IgD-negative memory B cell (primary cell): Measurements from ENCODE around the gene PPP1R7. TPM values are rescaled to one million over a fixed set of nuclear protein-coding genes. Genes with fewer than 3 reads are reported as not detected.

ENCODE experiments used
- H3K27ac Mint-ChIP-seq, 3 donors: one replicate each; pipeline ENCODE4 v1.8.0; 2020 to 2022; ENCODE audit warnings: mild to moderate bottlenecking in 3 of 3, mixed read lengths in 3 of 3, moderate library complexity in 1 of 3
- H3K27me3 Mint-ChIP-seq: one replicate; pipeline ENCODE4 v1.8.0; 2021; ENCODE audit warnings: mixed read lengths
- H3K36me3 Mint-ChIP-seq: one replicate; pipeline ENCODE4 v1.8.0; 2020; ENCODE audit warnings: mild to moderate bottlenecking, mixed read lengths
- H3K4me1 Mint-ChIP-seq, 3 donors: one replicate each; pipeline ENCODE4 v1.8.0; 2020 to 2022; ENCODE audit warnings: mixed read lengths in 3 of 3, mild to moderate bottlenecking in 1 of 3
- H3K4me3 Mint-ChIP-seq, 4 donors: one replicate each; pipeline ENCODE4 v1.8.0; 2020 to 2022; ENCODE audit warnings: mild to moderate bottlenecking in 4 of 4, mixed read lengths in 4 of 4, moderate library complexity in 3 of 4
- H3K9me3 Mint-ChIP-seq, 3 donors: one replicate each; pipeline ENCODE4 v1.8.0; 2020 to 2021; ENCODE audit warnings: mixed read lengths in 3 of 3, mild to moderate bottlenecking in 1 of 3
- polyA plus RNA-seq: library from polyadenylated mRNA; unstranded; fragments of 300-500 nt; fragmentation: Illumina TruSeq; gene quantifications from one replicate; pipeline ENCODE4 v1.2.3, GENCODE V29; 2021

The PPP1R7 gene
- polyA plus RNA-seq, 1 donor from 2014 or later, result 94.7 TPM

- Mint-ChIP-seq H3K27me3 (no peaks in the 10 kb centered on the region), H3K4me1 (peaks cover 33 to 50% (median 46%) of the 10 kb centered on the region in 3 donors), H3K4me3 (peak overlapping the region; percentile 67 to 89 (median 79)), H3K27ac (peak overlapping the region; percentile 88 to 99 (median 92)), H3K36me3 (peaks cover 14% of the 10 kb centered on the region), H3K9me3 (peaks cover 0 to 1% (median 0%) of the 10 kb centered on the region in 3 donors)
These were observed 38.2 kb upstream of the PPP1R7 start for GRCh38 chr2:241112046-241112445.

- peaks cover 0 to 1% (median 0%) of the 10 kb centered on the region in 3 donors for H3K9me3 Mint-ChIP-seq
- H3K27me3 Mint-ChIP-seq, result no peaks in the 10 kb centered on the region
- peaks cover 15% of the 10 kb centered on the region for H3K36me3 Mint-ChIP-seq
- H3K4me3 Mint-ChIP-seq, result peak overlapping the region; percentile 67 to 89 (median 79)
- peaks cover 33 to 51% (median 47%) of the 10 kb centered on the region in 3 donors for H3K4me1 Mint-ChIP-seq
- peak overlapping the region; percentile 88 to 99 (median 92) for H3K27ac Mint-ChIP-seq
These were observed 37.7 kb upstream of the PPP1R7 start for GRCh38 chr2:241112592-241112991.

- Mint-ChIP-seq H3K4me3 (peak overlapping the region in 1 of 4 donors; percentile 41), H3K27ac (peak overlapping the region in 2 of 3 donors; percentile 35 to 59), H3K9me3 (no peaks in the 10 kb centered on the region), H3K27me3 (no peaks in the 10 kb centered on the region), H3K36me3 (peaks cover 15% of the 10 kb centered on the region), H3K4me1 (peaks cover 31 to 38% (median 37%) of the 10 kb centered on the region in 3 donors)
These were observed 35.4 kb upstream of the PPP1R7 start for GRCh38 chr2:241114836-241115235.

- Mint-ChIP-seq H3K9me3 (no peaks in the 10 kb centered on the region), H3K4me3 (no peak overlapping the region), H3K4me1 (peaks cover 27 to 33% (median 32%) of the 10 kb centered on the region in 3 donors)
These were observed 34.9 kb upstream of the PPP1R7 start for GRCh38 chr2:241115361-241115760.

GRCh38 chr2:241116606-241117560, 33.4 kb upstream of the PPP1R7 start:
- peaks cover 13 to 22% (median 18%) of the 10 kb centered on the region in 3 donors for H3K4me1 Mint-ChIP-seq
- peaks cover 25% of the 10 kb centered on the region for H3K36me3 Mint-ChIP-seq
- H3K9me3 Mint-ChIP-seq, result peaks cover 0 to 5% (median 3%) of the 10 kb centered on the region in 3 donors
- peak overlapping the region in 1 of 4 donors; percentile 71 for H3K4me3 Mint-ChIP-seq
- no peaks in the 10 kb centered on the region for H3K27me3 Mint-ChIP-seq
- no peak overlapping the region for H3K27ac Mint-ChIP-seq

More at GRCh38 chr2:241115361-241115760, 34.9 kb upstream of the PPP1R7 start:
- Mint-ChIP-seq H3K27ac (peak overlapping the region in 1 of 3 donors; percentile 35), H3K27me3 (no peaks in the 10 kb centered on the region), H3K36me3 (peaks cover 15% of the 10 kb centered on the region)

DNA sequence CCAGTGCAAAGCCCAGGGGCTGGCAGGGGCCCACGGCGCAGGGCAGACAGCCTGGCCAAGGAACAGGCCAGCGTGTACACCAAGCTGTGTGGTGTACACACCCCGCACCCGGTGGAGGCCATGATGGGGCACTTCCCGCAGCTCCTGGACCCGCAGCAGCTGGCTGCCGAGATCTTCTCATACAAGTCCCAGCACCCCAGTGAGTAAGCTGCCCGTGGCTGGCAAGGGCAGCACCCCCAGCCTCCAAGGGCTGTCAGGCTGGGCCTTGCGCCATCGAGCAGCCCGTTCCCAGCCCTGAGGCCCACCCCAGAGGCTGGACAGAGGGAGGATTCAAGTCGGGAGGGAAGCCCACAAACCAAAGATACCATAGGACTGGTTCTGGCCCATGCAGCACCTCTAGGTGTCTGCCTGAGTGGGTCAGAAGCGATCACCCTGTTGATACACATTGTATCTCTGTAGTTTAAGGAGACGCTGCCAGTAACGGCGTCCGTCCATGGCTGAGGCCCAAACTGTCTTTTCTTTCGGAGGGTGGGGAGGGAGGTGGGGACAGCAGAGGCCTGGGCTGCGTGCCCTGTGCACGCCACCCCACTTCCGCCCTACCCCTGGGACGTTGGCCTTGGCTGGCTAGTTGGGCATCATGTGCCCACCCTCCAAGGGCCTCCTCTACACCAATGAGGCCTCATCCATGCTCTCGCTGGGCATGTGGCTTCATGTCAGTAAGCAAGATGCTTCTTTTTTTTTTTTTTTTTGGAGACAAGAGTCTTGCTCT, 31.3 kb upstream of the PPP1R7 start:
- no peaks in the 10 kb centered on the region for H3K27me3 Mint-ChIP-seq
- peaks cover 5 to 12% (median 8%) of the 10 kb centered on the region in 3 donors for H3K4me1 Mint-ChIP-seq
- H3K4me3 Mint-ChIP-seq, result no peak overlapping the region
- H3K9me3 Mint-ChIP-seq, result peaks cover 0 to 5% (median 3%) of the 10 kb centered on the region in 3 donors
- peaks cover 25% of the 10 kb centered on the region for H3K36me3 Mint-ChIP-seq
- no peak overlapping the region for H3K27ac Mint-ChIP-seq

- Mint-ChIP-seq H3K27ac (no peak overlapping the region), H3K36me3 (peaks cover 21% of the 10 kb centered on the region), H3K9me3 (peaks cover 0 to 5% (median 3%) of the 10 kb centered on the region in 3 donors), H3K4me3 (no peak overlapping the region), H3K27me3 (no peaks in the 10 kb centered on the region), H3K4me1 (peaks cover 5 to 10% (median 9%) of the 10 kb centered on the region in 3 donors)
These were observed 29.8 kb upstream of the PPP1R7 start for GRCh38 chr2:241120440-241120839.

GRCh38 chr2:241121008-241121407, 29.3 kb upstream of the PPP1R7 start:
- Mint-ChIP-seq H3K27ac (peak overlapping the region in 2 of 3 donors; percentile 50 to 52), H3K4me1 (peaks cover 5 to 15% (median 14%) of the 10 kb centered on the region in 3 donors)

GRCh38 chr2:241122376-241123002, 27.8 kb upstream of the PPP1R7 start:
- H3K36me3 Mint-ChIP-seq, result peaks cover 13% of the 10 kb centered on the region

More at GRCh38 chr2:241121008-241121407, 29.3 kb upstream of the PPP1R7 start:
- Mint-ChIP-seq H3K9me3 (peaks cover 0 to 5% (median 3%) of the 10 kb centered on the region in 3 donors), H3K27me3 (no peaks in the 10 kb centered on the region), H3K4me3 (no peak overlapping the region), H3K36me3 (peaks cover 20% of the 10 kb centered on the region)

GRCh38 chr2:241123816-241124536, 26.3 kb upstream of the PPP1R7 start:
- Mint-ChIP-seq H3K4me1 (peaks cover 17 to 37% (median 30%) of the 10 kb centered on the region in 3 donors), H3K9me3 (peaks cover 0 to 5% (median 3%) of the 10 kb centered on the region in 3 donors), H3K27me3 (no peaks in the 10 kb centered on the region), H3K27ac (peak overlapping the region in 2 of 3 donors; percentile 95 to 98), H3K4me3 (peak overlapping the region in 2 of 4 donors; percentile 33 to 60), H3K36me3 (peaks cover 9% of the 10 kb centered on the region)

More at GRCh38 chr2:241122376-241123002, 27.8 kb upstream of the PPP1R7 start:
- Mint-ChIP-seq H3K4me1 (peaks cover 10 to 26% (median 24%) of the 10 kb centered on the region in 3 donors), H3K9me3 (peaks cover 0 to 5% (median 3%) of the 10 kb centered on the region in 3 donors), H3K4me3 (no peak overlapping the region), H3K27me3 (no peaks in the 10 kb centered on the region), H3K27ac (no peak overlapping the region)

DNA sequence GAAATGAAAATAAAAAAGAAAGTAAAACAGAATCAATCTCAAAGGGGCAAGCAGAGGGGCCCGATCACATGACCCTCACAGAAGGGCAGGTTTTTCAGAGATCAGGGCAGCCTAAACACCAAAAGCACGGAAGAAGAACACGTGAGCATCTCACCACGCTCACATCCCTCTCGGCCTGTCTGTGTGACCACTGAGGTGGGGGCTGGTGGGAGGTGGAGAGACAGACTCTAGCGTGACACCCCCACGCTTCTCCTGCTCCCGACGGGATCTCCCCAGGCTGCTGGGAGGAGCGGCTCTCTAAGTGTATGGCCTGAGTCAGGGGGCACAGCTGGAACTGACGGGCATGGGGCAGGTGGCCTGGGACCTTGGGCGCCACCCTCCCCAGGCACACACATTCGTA, 24.6 kb upstream of the PPP1R7 start:
- Mint-ChIP-seq H3K36me3 (peaks cover 9% of the 10 kb centered on the region), H3K27ac (peak overlapping the region; percentile 90 to 99 (median 98)), H3K4me1 (peaks cover 26 to 44% (median 42%) of the 10 kb centered on the region in 3 donors), H3K4me3 (peak overlapping the region in 3 of 4 donors; percentile 60 to 89 (median 88)), H3K27me3 (no peaks in the 10 kb centered on the region), H3K9me3 (peaks cover 0 to 5% (median 3%) of the 10 kb centered on the region in 3 donors)

DNA sequence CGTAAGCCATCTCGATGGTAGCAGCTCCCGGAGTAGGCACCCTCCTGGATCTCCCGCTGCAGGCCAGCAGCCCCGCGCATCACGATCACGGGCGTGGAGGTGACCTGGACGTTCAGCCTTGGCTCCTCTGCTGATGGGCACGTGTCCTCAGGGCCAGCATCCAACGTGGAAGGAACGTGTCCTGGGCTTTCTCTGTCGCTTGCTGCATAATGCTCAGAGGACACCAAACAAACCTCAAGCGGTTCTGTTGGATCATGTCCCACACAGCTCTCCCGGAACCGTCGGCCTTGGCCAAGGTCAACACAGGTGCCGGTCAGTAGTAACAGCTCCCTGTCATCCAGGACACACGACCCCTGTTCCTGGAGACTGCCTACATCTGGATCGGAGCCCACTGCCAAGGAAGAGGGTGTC, 24.1 kb upstream of the PPP1R7 start:
- peak overlapping the region; percentile 98 to 100 (median 99) for H3K27ac Mint-ChIP-seq
- no peaks in the 10 kb centered on the region for H3K27me3 Mint-ChIP-seq
- peak overlapping the region in 2 of 4 donors; percentile 88 to 89 for H3K4me3 Mint-ChIP-seq
- H3K36me3 Mint-ChIP-seq, result peaks cover 7% of the 10 kb centered on the region
- H3K9me3 Mint-ChIP-seq, result peaks cover 0 to under 1% (median 0%) of the 10 kb centered on the region in 3 donors
- H3K4me1 Mint-ChIP-seq, result peaks cover 26 to 43% (median 42%) of the 10 kb centered on the region in 3 donors

DNA sequence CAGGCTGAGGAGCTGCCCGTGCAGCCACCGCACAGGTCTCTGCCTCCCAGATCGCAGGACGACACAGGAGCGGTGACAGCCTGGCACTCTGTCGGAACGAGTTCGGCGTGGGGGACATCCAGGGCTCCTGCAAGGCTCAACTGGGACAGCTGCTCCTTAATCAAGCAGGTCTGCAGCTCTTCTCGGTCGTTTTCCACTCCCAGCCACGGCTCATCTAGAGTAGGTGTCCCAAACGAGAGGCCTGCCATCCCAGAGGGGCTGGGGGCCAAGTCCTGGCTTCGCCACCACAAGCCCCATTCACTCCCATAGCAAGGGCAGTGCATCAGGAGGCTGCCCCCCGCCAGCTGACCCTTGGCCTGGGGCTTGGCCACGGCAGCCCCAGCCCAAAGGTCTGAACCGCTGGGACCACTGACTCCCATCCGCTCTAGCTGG, 23.5 kb upstream of the PPP1R7 start:
- Mint-ChIP-seq H3K36me3 (peaks cover 2% of the 10 kb centered on the region), H3K27me3 (no peaks in the 10 kb centered on the region), H3K4me1 (peaks cover 26 to 43% (median 42%) of the 10 kb centered on the region in 3 donors), H3K4me3 (peak overlapping the region in 2 of 4 donors; percentile 83 to 87), H3K27ac (peak overlapping the region; percentile 98 to 100 (median 99)), H3K9me3 (no peaks in the 10 kb centered on the region)
